IPS DF 19.7 (cell line): ENCODE results near the gene VAV2.

Experiments
- DNase-seq: peaks from one replicate; pipeline ENCODE4 v3.0.0-alpha.2; 2013; ENCODE audit warnings: low read depth, low spot score

VAV2 gene

DNA sequence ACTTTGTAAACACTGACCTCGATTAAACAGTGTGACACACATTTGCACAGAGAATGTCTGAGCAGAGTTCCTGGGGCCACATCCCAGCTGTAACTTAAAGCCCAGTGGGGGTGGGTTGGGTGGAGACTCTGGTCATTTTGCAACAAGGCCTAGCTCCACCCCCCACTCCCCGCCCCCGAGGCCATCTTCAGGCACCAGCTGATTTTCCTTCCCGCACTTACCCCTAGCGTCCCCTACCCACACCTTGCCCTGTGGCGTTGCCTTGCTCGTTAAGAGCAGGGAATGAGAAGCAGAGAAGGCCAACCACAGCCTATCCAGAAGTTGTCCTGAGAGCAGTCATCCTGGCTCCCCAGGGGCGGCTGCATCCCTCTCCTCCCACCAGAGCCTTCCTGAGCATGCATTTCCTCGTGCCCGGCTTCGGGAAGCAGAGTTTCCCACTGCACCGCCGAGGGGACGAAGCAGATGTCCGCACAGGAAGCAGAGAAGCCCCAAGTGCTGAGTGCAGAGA is 152.2 kb downstream of the VAV2 start:
- peak; percentile 17 for DNase-seq

DNA sequence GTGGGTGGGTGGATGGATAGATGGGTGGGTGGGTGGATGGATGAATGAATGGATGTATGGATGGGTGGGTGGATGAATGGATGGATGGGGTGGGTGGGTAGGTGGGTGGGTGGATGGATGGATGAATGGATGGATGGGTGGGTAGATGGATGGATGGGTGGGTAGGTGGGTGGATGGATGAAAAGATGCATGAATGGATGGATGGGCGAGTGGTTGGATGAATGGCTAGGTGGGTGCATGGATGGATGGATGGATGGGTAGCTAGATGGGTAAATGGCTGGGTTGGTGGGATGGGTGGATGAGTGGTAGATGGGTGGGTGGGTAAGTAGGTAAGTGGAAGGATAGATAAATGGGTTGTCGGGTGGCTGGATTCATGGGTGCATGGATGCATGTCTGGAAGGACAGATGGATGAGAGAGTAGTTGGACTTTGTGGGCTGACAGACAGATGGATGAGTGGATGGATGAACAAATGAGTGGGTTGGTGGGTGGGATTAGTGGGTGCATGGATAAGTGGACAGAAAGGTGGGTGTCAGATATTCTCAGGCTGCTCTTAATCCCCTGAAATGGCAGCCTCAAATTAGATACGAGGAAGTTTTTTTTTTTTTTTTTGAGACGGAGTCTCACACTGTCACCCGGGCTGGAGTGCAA is 153.1 kb downstream of the VAV2 start:
- DNase-seq = no peak

DNA sequence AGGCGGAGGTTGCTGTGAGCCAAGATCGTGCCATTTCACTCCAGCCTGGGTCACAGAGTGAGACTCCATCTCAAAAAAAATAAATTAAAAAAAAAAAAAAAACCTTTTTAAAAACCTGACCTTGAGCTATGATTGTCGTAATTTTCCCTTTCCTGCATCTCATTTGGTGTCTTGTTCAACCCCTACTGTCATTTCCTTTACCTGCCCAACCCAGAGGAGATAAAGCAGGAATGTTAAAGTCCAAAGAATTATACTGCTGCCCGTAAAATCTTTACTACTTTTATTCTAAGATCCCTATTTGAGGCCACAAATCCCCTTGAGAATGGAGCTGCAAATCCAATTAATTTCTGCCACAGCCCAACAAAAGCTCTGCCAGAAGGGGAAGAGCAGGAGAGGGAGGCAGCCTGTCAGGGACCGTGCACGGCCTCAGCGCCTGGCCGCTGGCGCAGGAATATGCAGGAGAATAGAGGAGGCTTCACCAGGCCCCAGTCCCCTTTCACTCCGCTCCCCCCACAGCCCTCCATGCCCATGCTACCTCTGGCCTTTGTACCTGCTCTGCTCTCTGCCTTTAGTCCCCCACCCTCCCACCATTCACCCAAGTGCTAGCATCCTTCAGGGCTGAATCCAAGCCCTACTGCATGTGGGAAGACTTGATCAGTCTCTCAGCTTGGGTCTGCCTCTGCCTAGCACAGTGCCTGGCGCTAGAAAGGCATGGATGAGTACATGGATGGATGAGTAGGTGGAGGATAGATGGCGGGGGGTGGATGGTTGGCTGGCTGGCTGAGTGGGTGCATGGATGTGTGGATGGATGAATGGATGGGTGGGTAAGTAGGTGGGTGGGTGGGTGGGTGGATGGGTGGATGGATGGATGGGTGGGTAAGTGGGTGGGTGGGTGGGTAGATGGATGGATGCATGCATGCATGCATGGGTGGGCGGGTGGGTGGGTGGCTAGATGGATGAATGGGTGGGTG is 154.2 kb downstream of the VAV2 start:
- DNase-seq = no peak

DNA sequence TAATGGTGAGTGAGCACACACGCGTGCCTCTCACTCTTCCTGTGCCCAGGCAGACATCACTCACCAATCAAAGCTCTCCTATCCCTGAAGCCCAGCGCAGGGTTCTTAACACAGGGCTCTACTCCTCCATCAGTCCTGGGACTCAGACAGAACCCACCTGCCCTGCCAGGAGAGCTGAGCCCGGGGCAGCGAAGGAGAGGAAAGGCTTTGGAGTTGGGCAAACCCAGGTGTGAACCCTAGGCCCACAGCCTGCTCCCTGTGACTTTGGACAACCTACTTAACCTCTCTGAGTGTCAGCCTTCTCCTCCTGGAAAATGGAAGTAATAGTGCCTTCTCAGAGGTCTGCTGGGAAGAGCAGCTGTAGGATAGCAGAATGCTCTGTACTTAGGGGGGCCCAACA is 155.3 kb downstream of the VAV2 start:
- DNase-seq = no peak

DNA sequence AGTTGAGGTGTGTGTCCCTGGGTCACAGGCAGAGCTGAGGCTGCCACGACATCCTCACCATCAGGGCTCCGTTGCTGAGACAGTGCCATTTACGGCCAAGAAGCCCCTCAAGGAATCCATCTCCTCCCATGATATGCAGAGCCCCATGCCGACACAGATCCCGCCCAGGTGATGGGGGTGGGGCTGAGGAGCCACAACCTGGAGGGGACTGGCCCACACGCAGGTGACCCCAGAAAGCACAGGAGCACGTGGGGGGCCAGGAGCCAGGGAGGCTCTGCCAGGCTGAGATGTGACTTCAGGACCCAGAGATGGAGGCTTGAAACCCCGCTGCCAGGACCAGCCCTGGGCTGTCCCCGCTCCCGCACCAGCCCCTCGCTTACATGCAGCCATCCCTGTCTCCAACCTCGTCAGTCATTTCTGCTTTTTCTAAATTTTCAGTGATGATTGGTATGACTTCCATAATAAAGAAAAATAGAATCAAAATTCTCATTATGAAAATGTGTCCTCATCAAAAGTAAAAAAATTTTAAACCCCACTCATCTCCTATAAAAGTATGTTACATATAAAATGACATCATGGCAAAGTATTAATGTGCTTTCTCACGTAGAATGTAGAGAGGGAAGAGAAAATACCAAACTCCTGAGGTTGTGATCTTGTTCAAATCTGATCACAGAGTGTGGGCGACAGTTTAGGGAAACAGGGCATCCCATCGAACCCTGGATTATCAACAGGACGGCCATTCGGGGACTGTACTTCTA is 155.9 kb downstream of the VAV2 start:
- no peak for DNase-seq

DNA sequence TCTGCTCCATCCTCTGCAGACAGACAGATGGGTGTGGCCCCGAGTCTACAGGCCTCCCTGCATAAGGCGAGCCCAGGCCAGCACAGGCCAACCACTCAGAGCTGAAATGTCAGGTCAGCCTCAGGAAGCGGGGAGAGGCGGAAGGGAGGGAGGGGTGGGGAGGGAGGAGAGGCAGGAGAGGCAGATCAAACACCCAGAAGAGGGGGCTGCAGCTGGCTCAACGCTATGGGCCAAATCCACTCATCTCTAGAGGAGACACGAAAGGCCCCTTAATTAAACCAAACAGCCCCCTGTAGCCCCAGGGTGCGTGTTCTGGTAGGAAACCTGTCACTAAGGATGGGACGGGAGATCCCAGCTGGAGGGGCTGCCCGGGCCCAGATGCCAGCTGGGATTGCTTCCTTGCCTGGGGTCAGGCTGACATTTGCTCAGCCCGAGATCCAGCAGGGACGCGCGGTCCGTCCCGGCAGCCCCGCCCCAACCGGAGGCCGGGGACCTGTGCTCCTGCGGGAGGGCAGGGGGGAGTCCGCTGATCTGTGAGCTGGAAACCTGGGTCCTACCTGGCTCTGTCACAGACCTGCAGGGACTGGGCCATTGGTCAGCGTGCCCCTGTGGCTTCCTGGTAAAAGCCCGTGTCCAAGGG is 156.7 kb downstream of the VAV2 start:
- DNase-seq = no peak

DNA sequence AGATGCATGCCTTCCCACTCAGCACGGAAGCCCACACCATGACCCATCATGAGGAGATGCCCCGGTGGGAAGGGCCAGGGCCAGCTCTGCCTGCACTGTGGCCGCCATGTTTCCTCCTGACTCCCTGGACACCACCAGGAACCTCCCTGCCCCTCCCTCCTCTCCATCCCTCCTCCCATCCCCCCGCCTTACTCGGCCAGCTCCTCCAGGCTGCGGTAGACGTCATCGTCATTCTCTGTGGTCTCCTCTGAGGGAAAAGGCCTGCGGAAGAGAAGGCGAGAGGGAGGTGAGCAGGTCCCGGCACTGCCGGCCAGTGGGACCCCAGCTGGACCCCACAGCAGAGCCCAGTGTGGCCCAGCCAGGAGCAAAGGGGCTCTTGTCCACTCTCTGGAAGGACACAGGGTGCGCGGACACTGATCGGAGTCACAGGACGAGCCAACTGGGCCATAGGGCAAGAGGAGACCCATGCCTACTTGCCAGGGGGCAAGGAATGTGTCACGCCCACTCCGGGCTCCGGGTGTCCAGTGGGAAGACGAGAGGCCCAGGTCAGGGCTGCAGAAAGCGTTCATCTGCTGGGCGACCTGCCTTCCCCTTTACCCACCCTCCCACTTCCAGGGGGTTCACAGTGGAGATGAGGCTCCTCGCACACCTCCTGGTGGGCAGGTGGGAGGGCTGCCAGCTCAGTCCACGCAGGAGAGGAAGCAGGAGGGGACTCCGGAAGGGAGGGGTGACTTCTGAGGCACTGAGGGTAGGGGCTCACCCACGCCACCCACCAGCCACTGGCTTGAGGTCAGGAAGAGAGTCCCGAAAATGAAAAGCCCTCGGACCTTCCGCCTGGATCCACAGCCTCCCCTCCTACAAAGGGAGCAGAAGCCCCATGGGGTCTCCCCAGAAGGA is 157.8 kb downstream of the VAV2 start:
- DNase-seq = no peak

DNA sequence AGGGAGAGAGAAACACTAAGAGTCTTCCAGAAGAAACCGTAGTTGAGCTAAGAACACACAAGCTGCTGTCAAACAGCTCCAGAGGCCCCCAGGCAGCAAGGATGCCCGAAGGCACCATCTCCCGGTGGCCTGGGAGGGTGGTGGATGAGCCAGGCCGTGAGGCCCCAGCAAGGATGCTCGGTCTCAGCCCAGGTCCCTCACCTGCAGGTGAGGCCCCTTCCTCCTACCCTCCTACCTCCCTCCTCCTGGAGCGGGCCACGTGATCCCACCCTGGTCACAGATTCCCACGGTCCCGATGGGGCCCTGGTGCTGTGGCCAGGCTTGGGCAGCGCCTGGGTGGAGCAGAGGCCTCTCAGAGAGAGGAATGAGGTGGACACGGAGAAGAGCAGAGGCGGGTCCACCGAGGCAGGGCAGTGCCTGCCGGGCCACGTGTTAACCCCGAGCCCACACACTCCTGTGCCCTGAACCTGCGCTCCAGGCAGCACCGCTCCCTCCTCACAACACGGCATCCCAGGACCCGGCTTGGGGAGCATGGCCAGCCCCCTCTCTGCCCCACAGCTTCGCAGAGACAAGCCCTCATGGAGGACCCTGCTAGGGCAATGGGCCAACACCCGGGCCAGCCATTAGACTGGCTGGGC is 158.6 kb downstream of the VAV2 start:
- DNase-seq = no peak

DNA sequence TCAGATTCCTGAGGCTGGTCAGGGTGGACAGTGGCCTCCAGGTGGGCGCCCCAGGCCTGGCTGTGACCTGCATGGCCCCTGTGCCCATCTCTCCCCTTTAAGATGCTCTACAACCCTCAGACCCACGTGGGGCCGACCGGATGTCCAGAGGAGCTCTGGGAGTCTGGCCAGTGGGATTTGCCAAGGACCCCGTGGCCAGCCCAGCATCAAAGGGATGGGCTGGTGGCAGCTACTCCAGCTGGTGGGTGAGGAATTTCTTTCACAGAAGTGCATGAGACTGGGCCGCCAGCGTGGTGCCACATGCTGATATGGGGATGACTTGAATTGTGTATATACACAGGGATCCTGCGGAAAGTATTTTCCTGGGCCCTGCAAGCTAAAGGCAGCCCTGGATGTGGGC is 159.2 kb downstream of the VAV2 start:
- no peak for DNase-seq

DNA sequence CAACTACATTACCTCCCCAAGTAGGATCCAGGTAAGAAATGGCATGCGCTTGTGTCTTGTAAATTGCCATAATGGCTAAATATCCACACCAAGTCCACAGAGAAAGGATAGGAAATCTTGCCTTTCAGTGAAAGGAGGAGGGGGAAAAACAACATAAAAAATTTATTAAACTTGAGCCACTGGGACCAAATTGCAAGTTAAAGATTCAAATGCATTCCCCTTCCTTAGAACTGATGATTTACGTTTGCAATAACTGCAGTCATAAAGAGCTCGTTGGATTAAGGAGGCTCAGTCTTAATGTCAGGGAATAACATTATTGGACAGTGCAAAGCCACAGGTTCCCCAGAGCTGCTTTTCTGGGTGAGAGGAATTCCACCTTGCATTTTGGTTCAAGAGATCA is 161.4 kb downstream of the VAV2 start:
- DNase-seq = no peak

DNA sequence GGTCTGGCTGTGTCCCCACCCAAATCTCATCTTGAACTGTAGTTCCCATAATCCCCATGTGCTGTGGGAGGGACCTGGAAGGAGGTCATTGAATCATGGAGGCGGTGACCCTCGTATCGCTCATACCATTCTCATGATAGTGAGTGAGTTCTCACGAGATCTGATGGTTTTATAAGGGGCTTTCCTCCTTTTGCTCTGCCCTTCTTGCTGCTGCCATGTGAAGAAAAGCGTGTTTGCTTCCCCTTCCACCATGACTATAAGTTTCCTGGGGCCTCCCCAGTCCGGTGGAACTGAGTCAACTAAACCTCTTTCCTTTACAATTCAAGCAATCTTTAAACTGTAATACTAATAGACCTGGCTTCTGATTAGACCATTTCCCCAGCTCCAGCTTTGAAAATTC is 161.8 kb downstream of the VAV2 start:
- no peak for DNase-seq

DNA sequence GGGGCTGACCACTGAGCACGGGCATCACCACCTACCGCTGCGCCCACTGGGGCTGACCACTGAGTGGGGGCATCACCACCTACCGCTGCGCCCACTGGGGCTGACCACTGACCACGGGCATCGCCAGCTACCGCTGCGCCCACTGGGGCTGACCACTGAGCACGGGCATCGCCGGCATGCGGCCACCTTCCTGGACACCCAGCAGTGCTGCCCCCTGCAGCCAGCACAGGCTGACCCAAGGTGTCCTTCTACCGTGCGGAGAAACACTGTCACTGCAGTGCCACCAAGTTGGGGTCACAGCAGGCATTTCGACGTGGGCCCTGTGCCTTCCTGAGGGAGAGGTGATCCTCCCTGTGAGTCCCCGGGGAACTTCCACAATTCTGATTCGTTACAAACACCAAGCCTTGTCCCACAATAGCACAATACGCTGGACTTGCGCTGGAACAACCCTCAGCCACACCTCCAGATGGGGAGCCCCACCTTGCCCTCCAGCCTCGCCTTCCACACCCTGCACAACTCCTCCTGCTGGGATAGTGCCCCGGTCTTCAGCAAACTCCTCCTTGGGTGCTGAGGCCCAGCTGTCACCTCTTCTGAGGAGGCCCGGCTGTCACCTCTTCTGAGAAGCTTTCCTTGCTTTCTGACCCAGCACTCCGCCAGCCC is 163.7 kb downstream of the VAV2 start:
- no peak for DNase-seq

DNA sequence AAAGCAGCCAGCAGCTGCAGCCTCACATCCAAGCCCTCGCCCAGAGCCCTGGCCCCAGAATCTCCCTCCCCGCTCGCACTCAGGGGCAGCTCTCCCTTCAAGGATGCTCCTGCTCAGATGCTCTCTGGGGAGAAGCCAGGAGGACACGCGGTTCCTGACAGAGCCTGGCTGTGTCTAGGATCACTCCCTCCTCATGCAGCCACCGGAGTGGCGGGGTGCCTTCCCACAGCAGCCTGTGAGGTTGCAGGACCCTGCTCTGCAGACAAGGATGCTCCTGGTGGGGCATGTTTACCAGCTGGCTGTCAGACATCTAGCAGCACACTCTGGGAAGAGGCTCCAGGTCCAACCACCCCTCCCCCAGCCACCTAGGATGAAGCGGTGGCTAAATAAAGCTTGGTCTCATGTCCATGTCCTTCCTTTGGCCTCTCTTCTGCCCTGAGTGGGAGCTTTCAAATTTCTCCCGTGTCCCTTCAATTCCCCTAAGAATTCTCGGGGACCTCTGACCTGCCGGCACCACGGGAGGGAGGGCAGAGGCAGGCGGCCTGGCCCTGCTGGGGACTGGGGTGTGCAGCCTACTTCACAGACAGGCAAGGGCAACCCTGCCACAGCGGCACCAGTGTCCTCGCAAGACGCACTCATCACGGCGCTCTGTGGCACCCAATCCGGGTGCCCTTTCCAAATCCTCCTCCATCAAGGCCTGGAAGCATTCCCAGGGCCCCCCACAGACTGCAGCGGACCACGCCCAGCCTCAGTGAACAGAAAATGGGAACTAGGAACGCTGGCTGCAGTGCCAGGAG is 165.6 kb downstream of the VAV2 start:
- no peak for DNase-seq

DNA sequence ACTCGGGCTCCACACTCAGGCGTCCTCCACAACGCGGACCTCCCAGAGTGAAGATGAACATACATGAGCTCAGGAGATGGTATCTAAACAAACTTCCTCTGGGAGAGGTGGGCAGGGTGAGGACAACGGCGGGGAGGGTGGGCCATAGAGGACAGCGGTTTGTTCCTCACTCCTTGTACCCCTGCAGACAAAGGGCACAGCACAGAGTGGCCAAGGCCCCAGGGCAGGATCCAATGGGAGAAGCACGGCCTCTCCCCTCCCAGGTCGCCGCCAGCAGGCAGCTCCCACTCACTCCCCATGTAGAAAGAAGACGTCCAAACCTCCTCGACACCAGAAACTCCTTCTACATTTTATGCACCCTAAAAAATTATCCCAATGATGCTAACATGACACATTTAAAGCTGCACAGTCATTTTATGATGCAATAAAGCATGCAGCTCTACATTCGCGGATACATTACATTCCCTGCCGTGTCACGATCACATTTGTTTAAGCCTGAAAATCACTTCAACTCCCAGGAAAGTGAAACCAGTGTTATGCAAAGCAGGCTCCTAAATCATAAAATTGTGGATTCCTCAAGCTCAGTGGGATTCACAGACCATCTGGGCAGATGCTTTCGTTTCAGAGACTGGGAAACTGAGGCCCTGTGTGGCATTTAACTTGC is 166.4 kb downstream of the VAV2 start:
- DNase-seq = no peak

DNA sequence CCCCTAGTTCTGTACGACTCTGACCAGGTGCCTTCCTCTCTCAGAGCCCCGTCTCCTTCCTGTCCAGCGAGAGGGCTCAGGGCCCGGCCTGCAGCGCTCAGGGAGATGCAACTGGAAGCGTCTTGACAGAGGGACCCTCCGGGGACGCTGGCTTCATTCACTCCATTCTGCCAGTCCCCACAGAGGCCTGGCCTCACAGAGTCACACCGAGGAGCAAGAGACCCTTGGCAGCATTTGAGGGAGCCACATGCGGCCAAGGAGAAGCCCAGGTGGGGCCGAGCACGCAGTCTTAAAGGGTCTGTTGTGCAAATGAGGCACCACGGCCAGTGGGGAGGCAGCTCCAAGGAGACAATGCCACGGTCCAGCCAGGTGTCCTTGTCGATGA is 167.3 kb downstream of the VAV2 start:
- DNase-seq = no peak

DNA sequence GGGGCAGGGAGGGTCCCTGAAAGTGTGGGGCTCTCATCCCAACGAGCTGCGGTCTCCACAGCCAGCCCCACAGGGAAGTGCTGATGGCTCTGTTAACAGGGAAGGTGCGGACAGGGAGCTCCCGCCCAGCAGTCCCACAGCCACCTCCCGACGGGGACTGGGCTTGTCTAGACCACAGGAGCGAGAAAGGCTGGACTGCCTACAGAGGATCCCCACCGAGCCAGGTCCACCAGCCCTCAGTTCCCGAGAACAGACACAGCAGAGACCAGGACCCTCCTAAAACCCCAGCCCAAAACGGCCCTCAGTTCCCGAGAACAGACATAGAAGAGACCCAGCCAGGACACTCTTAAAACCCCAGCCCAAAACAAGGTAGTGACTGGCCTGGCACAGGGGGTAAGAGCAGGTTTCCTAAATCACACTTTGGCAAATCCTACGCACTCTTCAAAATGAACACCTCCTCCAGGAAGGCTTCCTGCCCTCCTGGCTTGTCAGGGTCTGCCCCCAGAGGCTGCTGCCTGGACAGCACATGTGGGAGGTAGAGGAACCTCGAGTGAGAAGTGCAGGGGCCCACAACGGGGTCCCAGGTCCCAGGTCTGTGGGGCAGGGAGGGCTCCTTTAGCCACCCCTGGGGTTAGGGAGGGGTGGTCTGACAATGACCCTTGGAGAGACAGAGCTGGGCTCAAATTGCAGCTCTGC is 167.9 kb downstream of the VAV2 start:
- no peak for DNase-seq
